Stimulated activated CD8-positive, alpha-beta memory T cell treated with anti-CD3 and anti-CD28 coated beads, Interleukin-7, amount 100 ng/mL, for 24 hours (primary cell): ENCODE measurements around the gene RNF123.
"Not testable (repeated sequence)": the region's sequence is repeated elsewhere in the genome, so short reads cannot be mapped to it uniquely, and the experiment has no call there.

ENCODE experiments used
- DNase-seq: peaks from one replicate; pipeline ENCODE4 v3.0.0-alpha.2; 2020; ENCODE audit warnings: low read depth

RNF123 gene

DNA sequence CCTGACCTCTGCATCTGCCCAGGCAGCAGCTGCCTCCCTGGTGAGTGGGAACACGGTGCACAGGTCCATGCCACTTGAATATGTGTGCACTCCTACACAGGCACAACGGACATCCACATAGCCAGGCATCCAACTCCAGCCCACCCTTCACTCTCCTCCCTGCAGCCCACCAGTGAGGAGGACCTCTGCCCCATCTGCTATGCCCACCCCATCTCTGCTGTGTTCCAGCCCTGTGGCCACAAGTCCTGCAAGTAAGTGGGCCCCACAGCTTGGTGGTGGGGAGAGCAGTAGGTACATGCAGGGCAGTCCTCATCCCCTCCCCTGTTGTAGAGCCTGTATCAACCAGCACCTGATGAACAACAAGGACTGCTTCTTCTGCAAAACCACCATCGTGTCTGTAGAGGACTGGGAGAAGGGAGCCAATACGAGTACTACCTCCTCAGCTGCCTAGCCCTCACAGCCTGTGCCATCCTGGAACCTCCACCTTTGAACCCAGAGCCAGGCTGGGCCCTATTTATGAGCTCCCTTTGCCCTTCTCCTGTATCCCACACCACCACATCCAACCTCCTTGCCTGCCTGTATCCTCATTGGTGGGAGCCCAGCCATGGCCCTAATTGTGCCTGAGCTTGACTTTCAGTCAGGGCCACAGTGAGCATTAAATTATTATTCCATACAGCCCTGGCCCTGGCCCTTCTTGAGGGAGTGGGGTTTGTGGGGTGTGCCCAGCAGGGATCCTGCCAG lies 31.7 kb downstream of the RNF123 start:
- DNase-seq = no peak

DNA sequence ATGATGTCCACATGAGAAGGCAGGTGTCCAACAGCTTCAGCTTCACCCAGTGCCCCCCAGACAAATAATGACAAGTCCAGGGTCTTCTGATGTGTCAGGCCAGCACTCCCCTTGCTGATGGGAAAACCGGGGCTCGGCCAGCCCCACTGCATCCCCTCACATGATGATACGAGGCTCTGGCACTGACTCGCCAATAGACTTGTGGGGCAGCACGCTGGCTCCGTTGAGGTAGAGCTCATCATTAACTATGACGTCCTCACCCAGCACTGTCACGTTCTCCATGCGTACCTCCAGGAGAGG lies 32.2 kb downstream of the RNF123 start:
- DNase-seq = no peak

DNA sequence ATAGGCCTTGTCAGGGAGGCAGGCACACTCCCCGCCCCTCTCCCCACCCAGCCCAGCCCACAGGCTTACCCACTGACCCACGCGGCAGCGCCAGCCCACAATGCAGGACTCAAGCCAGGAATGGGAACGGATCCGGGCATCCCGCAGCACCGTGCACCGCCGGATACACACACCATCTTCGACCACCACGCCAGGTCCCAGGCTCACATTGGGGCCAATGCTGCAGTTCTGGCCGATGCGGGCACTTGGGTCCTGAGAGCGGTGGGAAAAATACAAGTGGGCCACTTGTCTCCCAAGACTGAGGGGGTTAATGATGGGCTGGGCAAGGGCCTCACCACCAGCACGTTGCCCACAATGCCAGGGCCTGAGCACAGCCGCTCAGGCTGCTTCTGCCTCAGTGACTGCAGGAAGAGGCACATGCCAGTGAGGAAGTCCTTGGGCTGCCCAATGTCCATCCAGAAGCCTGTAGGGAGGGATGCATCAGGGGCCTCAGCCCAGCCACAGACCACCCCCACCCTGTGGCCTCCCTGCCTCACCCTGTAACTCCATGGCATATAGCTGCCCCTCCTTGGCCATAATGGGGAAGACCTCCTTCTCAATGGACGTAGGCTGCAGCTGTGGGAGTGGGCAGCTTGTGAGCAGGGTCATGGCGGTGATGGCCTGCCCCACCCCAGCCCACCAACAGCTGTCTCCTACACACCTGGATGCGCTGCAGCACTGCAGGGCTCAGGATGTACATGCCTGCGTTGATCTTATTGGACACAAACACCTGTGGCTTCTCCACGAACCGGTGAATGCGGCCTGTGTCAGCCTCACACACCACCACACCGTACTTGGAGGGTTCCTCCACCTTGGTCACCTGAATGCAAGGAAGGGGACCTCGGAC lies 32.8 kb downstream of the RNF123 start:
- DNase-seq = no peak

DNA sequence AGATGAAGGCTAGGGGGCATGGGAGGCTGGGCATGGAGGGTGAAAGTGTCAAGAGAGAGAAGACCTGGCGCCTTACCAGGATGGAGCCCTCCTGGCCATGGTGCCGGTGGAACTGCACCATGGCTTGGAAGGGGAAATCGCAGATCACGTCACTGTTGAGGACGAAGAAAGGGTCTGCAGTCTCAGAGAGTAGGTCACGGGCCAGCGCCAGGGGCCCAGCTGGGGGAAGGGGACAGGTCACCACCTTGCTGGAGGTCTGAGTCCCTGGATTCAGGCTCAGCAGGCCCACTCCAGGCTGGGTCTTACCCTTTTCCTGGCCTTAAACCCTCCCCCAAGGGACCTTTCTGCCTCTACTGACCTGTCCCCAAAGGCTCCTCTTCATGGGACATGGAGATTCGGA lies 33.5 kb downstream of the RNF123 start:
- no peak for DNase-seq

DNA sequence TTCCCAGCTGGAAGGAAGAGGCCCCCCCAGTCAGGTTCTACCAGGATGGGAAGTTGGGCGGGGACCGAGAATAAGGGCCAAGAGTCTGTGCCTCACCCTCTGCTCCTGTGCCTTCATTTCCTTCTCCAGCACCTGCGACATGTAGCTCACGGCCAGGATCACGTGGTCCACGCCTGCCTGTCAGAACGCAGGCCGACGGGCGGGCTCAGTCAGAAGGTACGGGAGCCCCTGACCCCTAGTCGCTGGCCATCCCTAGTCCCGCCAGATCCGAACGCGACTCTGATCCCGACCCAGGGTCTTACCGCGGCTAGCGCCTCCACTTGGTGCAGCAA lies 33.9 kb downstream of the RNF123 start:
- peak; percentile 38 for DNase-seq

DNA sequence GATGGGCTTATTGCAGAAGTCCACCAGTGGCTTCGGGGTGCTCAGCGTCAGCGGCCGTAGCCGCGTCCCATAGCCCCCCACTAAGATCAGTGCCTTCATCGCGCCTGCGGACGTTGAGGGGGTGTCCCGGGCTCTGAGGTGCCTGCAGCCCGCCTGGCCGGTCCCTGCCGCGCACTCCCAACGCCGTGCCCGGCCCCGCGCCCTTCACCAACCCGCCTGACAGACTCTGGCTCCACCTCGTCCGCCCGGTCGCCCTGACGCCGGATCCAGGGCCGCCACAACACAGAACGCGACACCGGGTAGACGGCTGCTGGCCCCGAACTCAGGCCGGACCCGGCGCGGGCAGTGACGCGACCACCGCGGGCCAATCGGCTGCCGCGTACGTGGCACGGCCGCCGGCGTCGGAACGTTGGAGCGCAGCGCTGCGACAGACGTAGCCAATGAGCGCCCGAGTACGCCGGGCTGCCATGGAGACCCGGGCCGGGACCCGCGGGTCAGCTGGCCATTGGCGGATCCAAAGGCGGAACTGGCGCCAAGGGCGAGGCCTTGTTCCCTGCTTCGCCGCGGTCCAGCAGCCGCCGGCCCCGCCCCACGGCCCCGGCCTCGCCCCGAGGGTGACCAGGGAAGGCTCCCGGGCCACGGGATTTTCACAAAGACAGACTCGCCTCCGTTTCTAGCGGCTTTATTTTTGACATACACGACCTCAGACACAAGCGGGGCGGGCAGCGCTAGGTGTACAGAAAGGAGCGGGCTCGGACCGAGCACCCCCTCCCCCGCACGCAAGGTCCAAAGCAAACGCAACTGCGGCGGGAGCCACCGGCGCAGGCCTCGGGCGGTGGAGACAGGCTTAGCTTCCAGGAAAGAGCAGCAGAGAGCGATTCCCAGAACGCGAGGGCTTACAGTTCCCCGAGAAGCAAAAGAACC lies 34.5 kb downstream of the RNF123 start, which contains the start of gene GMPPB:
Gene GMPPB (minus strand): TSS at position 324 of the 924 bp plus-strand sequence. CDS start 225 bp downstream, at position 99.
- DNase-seq = peak; percentile 84

DNA sequence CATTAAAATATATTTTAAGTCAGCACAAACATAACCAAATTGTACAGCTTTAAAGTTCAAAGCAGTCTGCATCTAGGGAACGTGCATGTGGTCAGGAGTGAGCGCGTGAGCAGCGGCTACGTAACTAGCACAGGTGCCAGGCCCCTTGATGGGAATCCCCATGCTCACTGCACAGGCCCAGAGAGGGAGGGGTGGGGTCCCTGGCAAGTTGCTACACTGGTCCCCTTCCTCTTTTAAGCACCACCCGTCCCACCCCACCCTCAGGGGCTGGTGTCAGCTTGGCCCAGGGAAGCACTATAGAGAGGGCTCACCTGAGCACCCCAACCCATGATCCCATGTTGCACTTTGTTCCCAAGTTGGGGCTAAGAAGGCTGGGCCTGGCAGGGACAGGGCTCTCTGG lies 35.2 kb downstream of the RNF123 start:
- no peak for DNase-seq

DNA sequence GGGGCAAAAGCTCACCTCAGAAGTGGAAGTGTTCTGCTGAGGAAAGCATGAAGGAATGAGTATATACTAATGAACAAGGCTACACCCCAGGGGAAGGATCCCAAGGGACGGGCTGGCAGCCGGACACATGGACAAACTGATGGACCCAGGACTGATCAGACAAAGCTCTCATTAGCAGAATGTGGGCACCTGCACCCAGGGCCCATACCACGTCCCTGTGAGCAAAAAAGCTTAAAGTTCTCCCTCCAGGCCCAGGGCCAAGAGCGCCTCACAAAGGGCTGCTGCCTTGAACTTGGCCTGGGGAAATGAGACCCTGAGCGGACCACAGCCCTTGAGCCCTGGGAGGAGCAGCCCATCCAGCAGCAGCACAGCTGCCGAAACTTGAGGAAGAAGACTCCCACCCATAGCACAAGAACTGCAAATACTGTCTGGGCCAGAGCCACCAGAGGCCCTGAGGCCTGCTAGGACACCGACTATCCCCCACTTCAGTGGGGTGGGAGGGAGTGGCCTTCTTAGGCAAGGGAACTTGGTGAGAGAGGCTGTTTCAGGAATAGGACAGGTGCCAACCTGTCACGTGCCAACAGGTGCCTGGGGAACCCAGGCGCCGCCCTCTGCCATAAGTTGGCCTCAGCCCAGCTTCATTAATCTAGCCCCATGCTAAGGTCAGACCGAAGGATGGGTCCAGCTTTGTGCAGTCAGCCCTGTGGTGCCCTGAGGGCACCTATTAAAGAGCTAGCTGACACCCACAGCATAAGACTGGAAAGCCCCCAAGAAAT lies 36.7 kb downstream of the RNF123 start:
- DNase-seq = no peak

DNA sequence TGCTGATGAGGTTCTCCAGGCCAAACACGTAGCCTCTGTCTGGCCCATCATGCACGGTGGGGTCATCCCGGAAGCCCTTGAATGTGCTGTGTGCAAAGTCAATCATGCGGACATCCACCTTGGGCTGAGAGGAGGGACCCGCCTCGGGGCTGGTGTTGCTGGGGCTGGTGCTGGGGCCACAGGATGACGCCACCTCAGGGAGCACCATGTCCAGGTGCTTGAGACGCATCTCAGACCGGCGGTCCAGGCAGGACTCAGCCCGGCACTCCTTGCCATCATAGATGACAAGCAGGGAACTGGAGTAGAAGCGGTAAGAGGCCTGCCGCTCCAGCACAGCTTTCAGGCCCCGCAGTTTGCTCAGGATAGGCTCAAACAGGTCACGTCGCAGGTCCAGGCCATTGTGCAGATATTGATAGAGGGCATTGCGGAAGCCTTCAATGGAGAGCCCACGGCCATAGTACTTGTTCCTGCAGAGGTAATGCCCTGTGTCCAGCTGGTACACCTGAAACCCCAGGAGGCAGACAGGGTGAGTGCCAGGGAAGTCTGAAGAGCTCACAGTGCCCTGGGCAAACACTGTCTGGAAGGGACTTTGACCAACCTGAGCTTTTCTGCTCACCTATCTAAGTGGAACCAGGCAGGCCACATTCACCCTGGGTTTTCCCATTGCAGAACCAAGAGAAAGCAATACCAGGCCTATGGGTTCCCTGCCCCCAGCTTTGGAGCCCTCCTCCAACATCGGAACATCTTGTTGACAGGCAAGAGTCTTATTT lies 38.0 kb downstream of the RNF123 start:
- no peak for DNase-seq

DNA sequence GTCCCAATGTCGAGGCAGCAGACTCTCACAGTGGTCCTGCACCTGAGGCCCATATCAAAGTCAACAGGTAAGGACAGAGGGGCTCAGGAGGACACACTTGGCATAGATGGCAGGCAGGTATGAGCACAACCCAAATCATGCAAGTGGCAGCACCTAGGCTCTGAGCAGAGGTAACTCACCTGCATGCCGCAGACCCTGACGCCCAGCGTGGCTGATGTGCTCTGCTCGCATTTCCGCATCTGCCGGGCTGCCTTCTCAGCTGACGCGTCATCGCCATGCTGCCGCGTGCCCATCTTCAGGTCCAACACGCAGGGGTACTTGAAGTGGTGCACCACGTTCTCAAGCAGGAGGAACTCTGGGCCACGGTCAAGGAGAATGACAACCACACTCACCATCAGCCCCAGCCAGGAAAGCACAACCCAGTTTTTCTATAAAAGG lies 38.6 kb downstream of the RNF123 start:
- no peak for DNase-seq

DNA sequence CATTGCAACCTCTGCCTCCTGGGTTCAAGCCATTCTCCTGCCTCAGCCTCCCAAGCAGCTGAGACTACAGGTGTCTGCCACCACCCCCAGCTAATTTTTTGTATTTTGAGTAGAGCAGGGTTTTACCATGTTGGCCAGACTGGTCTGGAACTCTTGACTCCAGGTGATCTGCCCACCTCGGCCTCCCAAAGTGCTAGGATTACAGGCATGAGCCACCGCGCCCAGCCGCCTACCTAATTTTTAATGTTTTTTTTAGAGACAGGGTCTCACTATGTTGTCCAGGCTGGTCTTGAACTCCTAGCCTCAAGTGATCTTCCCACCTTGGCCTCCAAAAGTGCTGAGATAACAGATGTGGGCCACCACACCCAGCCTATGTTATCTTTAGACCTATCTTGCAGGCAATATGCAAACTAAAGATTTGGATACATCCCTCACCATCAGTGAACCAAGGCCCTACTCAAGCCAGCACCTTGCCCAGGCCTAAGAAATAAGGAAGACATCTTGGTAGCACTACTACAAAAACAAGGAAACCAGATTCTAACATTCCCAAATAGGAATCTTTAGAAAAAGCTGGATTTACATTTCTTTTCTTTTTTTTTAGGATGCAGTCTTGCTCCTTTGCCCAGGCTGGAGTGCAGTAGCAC lies 40.7 kb downstream of the RNF123 start:
- no peak for DNase-seq

DNA sequence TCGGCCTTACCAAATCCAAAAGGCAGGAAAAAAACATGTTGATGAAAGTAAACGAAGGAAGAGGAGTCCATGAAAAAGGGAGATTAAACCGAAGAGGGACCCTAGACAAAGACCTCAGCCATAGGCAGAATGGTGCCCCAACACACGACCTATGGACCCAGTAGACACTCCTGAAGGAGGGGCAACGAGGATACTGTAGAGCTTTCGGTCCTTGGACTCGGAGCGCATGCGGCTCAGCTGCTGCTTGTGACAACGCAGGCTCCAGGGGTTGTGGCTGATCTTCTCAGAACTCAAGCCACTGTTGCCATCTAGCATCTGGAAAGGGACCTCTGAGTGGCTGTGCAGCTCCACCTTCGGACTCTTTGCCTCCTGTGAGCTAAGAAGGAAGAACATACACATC lies 43.2 kb downstream of the RNF123 start:
- no peak for DNase-seq

DNA sequence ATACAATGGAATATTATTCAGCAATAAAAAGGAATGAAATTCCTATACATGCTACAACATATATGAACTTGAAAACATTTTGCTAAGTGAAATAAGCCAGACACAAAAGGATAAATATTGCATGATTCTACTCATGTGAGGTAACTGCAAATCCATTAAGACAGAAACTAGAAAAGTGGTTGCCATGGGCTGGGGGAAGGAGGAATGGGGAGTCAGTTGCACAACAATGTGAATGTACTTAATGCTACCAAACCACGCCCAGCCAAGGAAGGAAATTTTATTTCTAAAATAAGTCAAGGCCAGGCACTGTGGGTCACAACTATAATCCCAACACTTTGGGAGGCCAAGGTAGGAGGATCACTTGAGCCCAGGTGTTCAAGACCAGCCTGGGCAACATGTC lies 44.2 kb downstream of the RNF123 start:
- DNase-seq = no peak

DNA sequence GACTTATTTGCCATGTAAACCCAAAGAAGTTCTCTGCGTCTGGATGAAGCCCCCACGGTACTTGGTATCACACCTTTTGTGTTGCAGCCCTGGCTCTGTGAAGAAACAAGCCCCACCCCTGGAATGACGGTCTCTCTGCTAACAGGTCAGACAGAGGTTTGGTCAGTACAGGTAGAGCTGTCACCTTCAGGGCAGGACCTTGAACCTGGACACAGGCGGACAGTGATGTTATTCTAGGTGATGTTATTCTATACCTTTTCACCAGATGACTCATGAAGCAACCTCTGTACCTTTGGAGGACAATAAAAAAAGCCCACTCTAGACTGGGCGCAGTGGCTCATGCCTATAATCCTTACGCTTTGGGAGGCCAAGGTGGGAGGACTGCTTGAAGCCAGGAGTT lies 45.4 kb downstream of the RNF123 start:
- no peak for DNase-seq

DNA sequence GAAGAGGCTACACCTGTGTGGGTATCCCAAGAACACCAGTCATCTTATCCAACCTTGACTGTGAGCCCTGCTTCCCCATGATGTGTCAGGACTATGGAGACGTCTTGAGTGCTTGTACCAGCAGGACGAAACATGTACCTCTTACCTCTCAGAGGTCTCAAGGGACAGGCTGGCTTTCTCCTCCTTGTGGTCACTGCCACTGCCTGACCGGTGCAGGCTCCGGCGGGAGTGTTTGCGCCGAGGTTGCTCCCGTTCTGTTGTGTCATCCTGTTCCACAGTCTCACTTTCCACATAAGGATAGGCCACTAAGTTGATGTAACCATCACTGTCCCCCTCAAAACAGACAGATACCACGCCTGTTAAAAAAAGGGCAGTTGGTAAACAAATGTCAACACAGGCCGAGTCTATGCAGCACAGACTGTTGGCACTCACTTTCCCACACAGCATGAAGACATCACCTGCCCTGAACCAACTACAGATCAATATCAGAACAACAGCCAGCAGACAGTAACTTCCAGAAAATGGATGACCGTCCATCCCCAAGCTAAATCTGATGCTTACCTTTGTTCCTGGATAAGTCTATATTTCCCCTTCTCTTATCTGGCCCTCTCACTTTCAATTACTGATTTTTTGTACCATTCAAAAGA lies 48.8 kb downstream of the RNF123 start:
- DNase-seq = no peak

DNA sequence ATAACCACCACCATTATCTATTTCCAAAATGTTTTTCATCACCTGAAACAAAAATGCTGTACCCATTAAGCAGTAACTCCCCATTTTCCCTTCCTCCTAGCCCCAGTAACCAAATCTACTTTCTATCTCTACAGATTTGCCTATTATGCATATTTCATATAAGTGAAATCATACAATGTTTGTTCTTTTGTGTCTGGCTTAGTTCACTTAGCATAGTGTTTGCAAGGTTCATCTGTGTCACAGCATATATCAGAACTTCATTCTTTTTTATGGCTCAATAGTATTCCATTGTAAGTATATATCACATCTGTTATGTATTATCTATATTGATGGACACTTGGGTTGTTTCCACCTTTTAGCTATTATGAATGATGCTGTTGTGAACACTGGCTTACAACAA lies 51.1 kb downstream of the RNF123 start:
- DNase-seq = no peak

DNA sequence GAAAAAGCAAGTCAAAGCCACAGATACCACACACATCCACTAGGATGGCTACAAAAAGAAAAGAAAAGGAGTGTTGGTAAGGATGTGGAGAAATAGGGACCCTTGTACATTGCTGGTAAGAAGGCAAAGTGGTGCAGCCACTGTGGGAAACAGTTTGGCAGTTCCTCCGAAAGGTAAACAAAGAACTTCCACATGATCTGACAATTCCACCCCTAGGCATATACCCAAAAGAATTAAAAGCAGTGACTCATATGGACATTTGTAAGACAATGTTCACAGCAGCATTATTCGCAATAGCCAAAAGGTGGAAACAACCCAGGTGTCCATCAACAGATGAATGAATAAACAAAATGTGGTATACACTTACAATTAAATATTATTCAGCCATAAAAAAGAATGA lies 56.6 kb downstream of the RNF123 start:
- DNase-seq = no peak

DNA sequence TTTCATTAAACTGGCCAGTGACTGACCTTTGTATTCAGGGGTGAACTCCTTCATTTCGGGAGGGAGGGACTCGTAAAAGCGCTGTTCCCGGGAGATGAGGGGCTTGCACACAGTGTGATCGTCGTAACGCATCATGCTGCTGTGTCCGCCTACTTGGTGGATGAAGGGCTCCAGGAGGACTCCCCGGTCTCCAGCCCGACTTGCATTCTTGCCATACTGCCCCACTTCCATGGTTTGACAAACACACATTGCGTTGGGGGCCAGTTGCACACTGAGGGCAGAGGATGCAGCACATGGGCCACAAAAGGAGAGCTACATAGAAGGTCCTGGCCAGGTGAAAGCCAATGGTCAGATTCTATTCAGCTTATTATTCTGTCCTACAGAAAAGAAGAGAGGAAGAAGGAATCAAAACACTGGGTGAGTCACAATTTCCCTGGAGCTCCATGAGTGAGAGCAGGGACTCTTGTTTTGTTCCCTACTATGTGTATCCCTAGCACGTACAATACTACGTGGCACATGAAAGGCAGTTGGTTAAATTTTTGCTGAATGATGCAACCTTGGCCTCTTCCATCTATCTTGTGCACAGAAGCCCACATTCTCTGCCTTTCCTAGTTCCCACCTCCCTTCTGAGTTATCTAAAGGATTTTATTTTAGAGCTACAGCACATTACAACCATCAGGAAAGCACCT lies 58.6 kb downstream of the RNF123 start:
- no peak for DNase-seq

DNA sequence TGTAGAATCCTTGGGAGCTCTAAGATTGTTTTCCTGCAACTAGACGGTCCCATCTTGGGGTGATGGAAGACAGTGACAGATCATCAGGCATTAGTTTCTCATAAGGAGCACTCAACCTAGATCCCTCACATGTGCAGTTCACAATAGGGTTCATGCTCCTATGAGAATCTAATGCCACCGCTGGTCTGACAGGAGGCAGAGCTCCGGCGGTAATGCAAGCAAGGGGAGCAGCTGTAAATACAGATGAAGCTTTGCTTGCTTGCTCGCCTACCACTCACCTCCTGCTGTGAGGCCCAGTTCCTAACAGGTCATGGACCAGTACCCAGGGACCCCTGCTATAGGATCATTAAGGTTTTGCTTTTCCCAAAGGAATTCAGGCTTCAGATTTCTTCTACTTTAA lies 59.5 kb downstream of the RNF123 start:
- not testable (repeated sequence) for DNase-seq
